HepG2 (cell line): ENCODE data around the gene KANSL1. TPM values are rescaled to one million over a fixed set of nuclear protein-coding genes. Genes with fewer than 3 reads are reported as not detected.

Experiments used
- ARNT2 ChIP-seq: sonication (generic); formaldehyde crosslinking; IDR thresholded peaks from 2 replicates; pipeline ENCODE4 v1.8.0; 2022; ENCODE audit warnings: mild to moderate bottlenecking, low read depth, missing genetic modification reagents, moderate library complexity
- CTCF ChIP-seq: sonication (generic); formaldehyde crosslinking; IDR thresholded peaks from 2 replicates; pipeline ENCODE4 v1.5.0; 2020; ENCODE audit warnings: mild to moderate bottlenecking, missing genetic modification reagents, moderate library complexity
- DRAP1 ChIP-seq: IDR thresholded peaks from 2 replicates; pipeline ENCODE4 v1.6.1; 2016; ENCODE audit warnings: missing genetic modification reagents, missing compliant biosample characterization
- DZIP1 ChIP-seq: sonication (generic); formaldehyde crosslinking; IDR thresholded peaks from 2 replicates; pipeline ENCODE4 v1.5.0; 2020; ENCODE audit warnings: mild to moderate bottlenecking, missing genetic modification reagents
- FOXM1 ChIP-seq: sonication (generic); formaldehyde crosslinking; IDR thresholded peaks from 2 replicates; pipeline ENCODE4 v1.5.0; 2020; ENCODE audit warnings: missing genetic modification reagents
- HNF4A ChIP-seq: sonication (generic); formaldehyde crosslinking; IDR thresholded peaks from 2 replicates; pipeline ENCODE4 v1.4.0; 2020; ENCODE audit warnings: missing genetic modification reagents
- KDM4B ChIP-seq: sonication (generic); formaldehyde crosslinking; IDR thresholded peaks from 2 replicates; pipeline ENCODE4 v1.4.0; 2020; ENCODE audit warnings: missing genetic modification reagents
- LRRFIP1 ChIP-seq: sonication (generic); formaldehyde crosslinking; conservative IDR thresholded peaks from 2 replicates; pipeline ENCODE4 v1.4.0; 2020; ENCODE audit warnings: missing genetic modification reagents
- PITX1 ChIP-seq: sonication (generic); formaldehyde crosslinking; IDR thresholded peaks from 2 replicates; pipeline ENCODE4 v1.5.1; 2020; ENCODE audit warnings: mild to moderate bottlenecking, missing genetic modification reagents
- POLR2A ChIP-seq, 2 experiments: IDR thresholded peaks; 2 replicates each; pipeline ENCODE4 v1.6.1; 2011; ENCODE audit warnings: low read depth in 2 of 2, low read length in 2 of 2, mild to moderate bottlenecking in 1 of 2, moderate library complexity in 1 of 2; ENCODE audit not compliant: insufficient read depth in 1 of 2
- SAP130 ChIP-seq: IDR thresholded peaks from 2 replicates; pipeline ENCODE4 v1.6.1; 2016; ENCODE audit warnings: low read depth
- TBP ChIP-seq: sonication (generic); formaldehyde crosslinking; IDR thresholded peaks from 2 replicates; pipeline ENCODE4 v1.5.0; 2020; ENCODE audit warnings: missing genetic modification reagents
- ZNF18 ChIP-seq: sonication (generic); formaldehyde crosslinking; IDR thresholded peaks from 2 replicates; pipeline ENCODE4 v1.8.0; 2022; ENCODE audit warnings: mild to moderate bottlenecking, missing genetic modification reagents; ENCODE audit not compliant: insufficient replicate concordance
- ZNF251 ChIP-seq: sonication (generic); formaldehyde crosslinking; IDR thresholded peaks from 2 replicates; pipeline ENCODE4 v1.9.0; 2021; ENCODE audit warnings: mild to moderate bottlenecking, missing genetic modification reagents
- ZNF253 ChIP-seq: sonication (generic); formaldehyde crosslinking; IDR thresholded peaks from 2 replicates; pipeline ENCODE4 v1.8.0; 2022; ENCODE audit warnings: mild to moderate bottlenecking, missing genetic modification reagents, borderline replicate concordance
- ZNF33B ChIP-seq: sonication (generic); formaldehyde crosslinking; IDR thresholded peaks from 2 replicates; pipeline ENCODE4 v1.5.1; 2020; ENCODE audit warnings: mild to moderate bottlenecking, missing genetic modification reagents
- ZNF34 ChIP-seq: sonication (generic); formaldehyde crosslinking; IDR thresholded peaks from 2 replicates; pipeline ENCODE4 v1.4.0; 2020; ENCODE audit warnings: mild to moderate bottlenecking, missing genetic modification reagents, borderline replicate concordance
- ZNF619 ChIP-seq: sonication (generic); formaldehyde crosslinking; IDR thresholded peaks from 2 replicates; pipeline ENCODE4 v1.4.0; 2020; ENCODE audit warnings: mild to moderate bottlenecking, missing genetic modification reagents
- ZNF674 ChIP-seq: sonication (generic); formaldehyde crosslinking; IDR thresholded peaks from 2 replicates; pipeline ENCODE4 v1.5.0; 2020; ENCODE audit warnings: low read depth, mild to moderate bottlenecking, missing genetic modification reagents
- ZNF780A ChIP-seq: sonication (generic); formaldehyde crosslinking; IDR thresholded peaks from 2 replicates; pipeline ENCODE4 v1.8.0; 2022; ENCODE audit warnings: mild to moderate bottlenecking, missing genetic modification reagents, moderate library complexity
- ZSCAN30 ChIP-seq: sonication (generic); formaldehyde crosslinking; IDR thresholded peaks from 2 replicates; pipeline ENCODE4 v1.5.0; 2020; ENCODE audit warnings: mild to moderate bottlenecking, missing genetic modification reagents
- polyA plus RNA-seq, 8 experiments: library from polyadenylated mRNA; depleted of rRNA in 3 of 8; stranded (reverse) in 7 of 8; unstranded in 1 of 8; fragments of >200 nt; fragmentation: Illumina TruSeq in 4 of 8; extraction: Trizol in 4 of 8; gene quantifications; 2 replicates each; pipeline versions ENCODE4 v1.2.1 to v1.2.3, GENCODE V29; 2011 to 2016; ENCODE audit warnings: low read depth in 4 of 8, missing spikeins in 1 of 8, mixed read lengths in 1 of 8; ENCODE audit not compliant: insufficient read depth in 1 of 8
- total RNA-seq, 5 experiments: library from RNA; depleted of rRNA; stranded (reverse); fragments of >200 nt; fragmentation: Illumina TruSeq; extraction: Trizol; gene quantifications; 2 replicates each; pipeline ENCODE4 v1.2.3, GENCODE V29; 2016; ENCODE audit warnings: low read depth in 1 of 5

KANSL1 gene
- total and polyA plus RNA-seq, 2 of the 13 experiments (the other 11 are each of a cell fraction or from before 2014, with no cell fraction given): 24.0 to 59.6 TPM

- TF ChIP-seq LRRFIP1 (CRISPR knock-in tag) (no peak), ARNT2 (CRISPR knock-in tag) (0 out of 2 replicates have a peak, but pooled peaks have one; percentile 47), ZNF780A (no peak), HNF4A (CRISPR knock-in tag) (no peak), FOXM1 (CRISPR knock-in tag) (no peak), DZIP1 (CRISPR knock-in tag) (no peak), TBP (CRISPR knock-in tag) (no peak), ZNF253 (no peak), PITX1 (CRISPR knock-in tag) (no peak), ZSCAN30 (CRISPR knock-in tag) (no peak), ZNF18 (CRISPR knock-in tag) (peak; percentile 99), DRAP1 (CRISPR knock-in tag) (no peak), ZNF674 (CRISPR knock-in tag) (no peak), SAP130 (CRISPR knock-in tag) (peak; percentile 46; the same call in 1 of the 2 replicates), ZNF619 (CRISPR knock-in tag) (no peak), CTCF (peak; percentile 98), ZNF251 (CRISPR knock-in tag) (0 out of 2 replicates have a peak, but pooled peaks have one; percentile 0), KDM4B (CRISPR knock-in tag) (peak; percentile 57; the same call in 1 of the 2 replicates), POLR2A (IDR thresholded peaks at IDR 0.05; ENCODE audit: insufficient read depth in 1 of 2, low read depth in 2 of 2, low read length in 2 of 2) (no peak), ZNF34 (no peak), ZNF33B (CRISPR knock-in tag) (0 out of 2 replicates have a peak, but pooled peaks have one; percentile 43)
Measured at GRCh38 chr17:46002311-46002972, 190.8 kb downstream of the KANSL1 start (continued).
